HepG2 (cell line): Measurements from ENCODE around the gene MAPKAPK3. TPM values are rescaled to one million over a fixed set of nuclear protein-coding genes. Genes with fewer than 3 reads are reported as not detected.
A peak's percentile ranks its signal among the peaks of the same experiment; 100 is the strongest.

ENCODE experiments used
- ATAC-seq: fragments of 200-7000 bp; cut with Tn5 transposase; 3 replicates; pipeline ENCODE4 v1.9.1; 2020; ENCODE audit warnings: mild to moderate bottlenecking, moderate library complexity
- BruUV-seq: library from RNA; stranded (reverse); fragments of 400-500 nt; replicated peaks from 2 replicates; lab custom pipeline; 2021; lab: Mats Ljungman, UMichigan
- CTCF ChIA-PET: fragments of 300-600 bp; formaldehyde crosslinking; extraction: SDS; loops from one replicate; lab custom pipeline; 2021; ENCODE audit warnings: low total read pairs, inconsistent platforms, low intra/inter-chr PET ratio; lab: Yijun Ruan, JAX
- POLR2A ChIA-PET: fragments of 350-600 bp; sonication (Branson Sonifier 250); formaldehyde crosslinking; loops from one replicate; lab custom pipeline; 2020; ENCODE audit warnings: antibody characterized with exemption, inconsistent platforms; lab: Yijun Ruan, JAX
- DNase-seq: peaks from one replicate; pipeline ENCODE4 v3.0.0-alpha.2; 2015; ENCODE audit warnings: low spot score
- FAIRE-seq: peaks from 3 replicates; lab custom pipeline; 2011; peaks lifted over from hg19 to GRCh38; lab: Jason Lieb, UNC
- H2AFZ ChIP-seq: one replicate; pipeline ENCODE4 v1.6.1; 2011; ENCODE audit warnings: low read length, inconsistent platforms
- H3K27ac ChIP-seq: fragments of 300-600 bp; 3 replicates; pipeline ENCODE4 v1.8.0; 2011; ENCODE audit warnings: mixed run types, mild to moderate bottlenecking, mixed read lengths, low read length, inconsistent platforms; ENCODE audit not compliant: insufficient read depth; ENCODE audit errors: extremely low read length
- H3K27me3 ChIP-seq, 2 experiments: fragments of 200-600 bp in 1 of 2; 2 replicates in 1 of 2; 3 replicates in 1 of 2; pipeline versions ENCODE4 v1.6.0 to v1.8.0; 2011; ENCODE audit warnings: low read length in 2 of 2, mild to moderate bottlenecking in 2 of 2, moderate library complexity in 2 of 2, inconsistent platforms in 1 of 2; ENCODE audit not compliant: insufficient read depth in 2 of 2, control insufficient read depth in 1 of 2
- H3K36me3 ChIP-seq, 2 experiments: fragments of 200-600 bp in 1 of 2; replicated peaks in 1 of 2; 2 replicates in 1 of 2; 3 replicates in 1 of 2; pipeline versions ENCODE4 v1.5.1 to v1.8.0; 2011; ENCODE audit warnings: low read length in 2 of 2, inconsistent platforms in 1 of 2; ENCODE audit not compliant: insufficient read depth in 2 of 2, control insufficient read depth in 1 of 2
- H3K4me1 ChIP-seq: 2 replicates; pipeline ENCODE4 v1.5.1; 2012; ENCODE audit warnings: low read length, inconsistent platforms; ENCODE audit not compliant: insufficient read depth
- H3K4me2 ChIP-seq: 2 replicates; pipeline ENCODE4 v1.6.0; 2011; ENCODE audit warnings: low read depth, low read length, inconsistent platforms
- H3K4me3 ChIP-seq, 3 experiments: fragments of 200-600 bp in 1 of 3; sonication (generic), shearing (Covaris generic) in 1 of 3; replicated peaks in 1 of 3; 2 replicates each; pipeline ENCODE4 v1.5.1; 2011 to 2016; ENCODE audit warnings: low read length in 3 of 3, inconsistent platforms in 2 of 3, low read depth in 2 of 3, mild to moderate bottlenecking in 2 of 3, control low read depth in 1 of 3, mixed read lengths in 1 of 3; ENCODE audit not compliant: insufficient read depth in 1 of 3
- H3K79me2 ChIP-seq: one replicate; pipeline ENCODE4 v1.6.1; 2011; ENCODE audit warnings: low read length, inconsistent platforms; ENCODE audit not compliant: insufficient read depth
- H3K9ac ChIP-seq: 2 replicates; pipeline ENCODE4 v1.6.0; 2011; ENCODE audit warnings: mild to moderate bottlenecking, low read depth, low read length, inconsistent platforms; ENCODE audit not compliant: insufficient read depth
- H3K9me3 ChIP-seq: 2 replicates; pipeline ENCODE4 v1.5.1; 2012; ENCODE audit warnings: mild to moderate bottlenecking, low read length
- H4K20me1 ChIP-seq: 2 replicates; pipeline ENCODE4 v1.6.0; 2011; ENCODE audit warnings: inconsistent platforms, mild to moderate bottlenecking, low read length, moderate library complexity; ENCODE audit not compliant: insufficient read depth
- SIX1 ChIP-seq: sonication (generic); formaldehyde crosslinking; IDR thresholded peaks from 2 replicates; pipeline ENCODE4 v1.4.0; 2020; ENCODE audit warnings: missing genetic modification reagents, borderline replicate concordance
- STAG1 ChIP-seq: sonication (generic); formaldehyde crosslinking; IDR thresholded peaks from 2 replicates; pipeline ENCODE4 v1.4.0; 2020; ENCODE audit warnings: missing genetic modification reagents
- ZNF263 ChIP-seq: sonication (generic); formaldehyde crosslinking; IDR thresholded peaks from 2 replicates; pipeline ENCODE4 v1.4.0; 2020; ENCODE audit warnings: missing genetic modification reagents
- ZNF687 ChIP-seq: sonication (generic); formaldehyde crosslinking; IDR thresholded peaks from 2 replicates; pipeline ENCODE4 v1.5.1; 2020; ENCODE audit warnings: mild to moderate bottlenecking, missing genetic modification reagents, moderate library complexity
- WGBS: methylation state at CpG from one replicate; pipeline ENCODE4 v1.1.6; 2017; ENCODE audit warnings: low lambda C conversion rate; 5-methylcytosine and 5-hydroxymethylcytosine counted together
- in situ Hi-C: cut with HindIII; loops from 2 replicates; pipeline ENCODE4 v1.10.0; 2017; ENCODE audit warnings: low pct_unique_long_range_greater_than_20kb; ENCODE audit not compliant: extremely low pct_ligation_motif_present
- intact Hi-C: fragments of 100-400 bp; cut with micrococcal nuclease; formaldehyde crosslinking; loops from one replicate; pipeline ENCODE4 v1.10.0; 2022; ENCODE audit not compliant: unreplicated experiment
- polyA plus RNA-seq, 8 experiments: library from polyadenylated mRNA; depleted of rRNA in 3 of 8; stranded (reverse) in 7 of 8; unstranded in 1 of 8; fragments of >200 nt; fragmentation: Illumina TruSeq in 4 of 8; extraction: Trizol in 4 of 8; gene quantifications; 2 replicates each; pipeline versions ENCODE4 v1.2.1 to v1.2.3, GENCODE V29; 2011 to 2016; ENCODE audit warnings: low read depth in 4 of 8, missing spikeins in 1 of 8, mixed read lengths in 1 of 8; ENCODE audit not compliant: insufficient read depth in 1 of 8
- total RNA-seq, 5 experiments: library from RNA; depleted of rRNA; stranded (reverse); fragments of >200 nt; fragmentation: Illumina TruSeq; extraction: Trizol; gene quantifications; 2 replicates each; pipeline ENCODE4 v1.2.3, GENCODE V29; 2016; ENCODE audit warnings: low read depth in 1 of 5
- TF ChIP-seq, protein P1 (sequence below): sonication (generic); formaldehyde crosslinking; IDR thresholded peaks from 2 replicates; pipeline ENCODE4 v1.5.0; 2020; ENCODE audit warnings: mild to moderate bottlenecking, missing genetic modification reagents, moderate library complexity

MAPKAPK3 gene
- total and polyA plus RNA-seq, 2 of the 13 experiments (the other 11 are each of a cell fraction or from before 2014, with no cell fraction given): 39.9 to 41.2 TPM

GRCh38 chr3:50627407-50628051 is 10.6 kb downstream of the MAPKAPK3 start:
- Histone ChIP-seq H3K27me3 (no peaks in the 10 kb centered on the region), H4K20me1 (no peaks in the 10 kb centered on the region), H3K79me2 (no peaks in the 10 kb centered on the region), H3K4me1 (peaks cover 16% of the 10 kb centered on the region), H3K27ac (no peak overlapping the region), H2AFZ (no peak overlapping the region), H3K4me2 (no peak overlapping the region), H3K36me3 (peaks cover 3 to 15% of the 10 kb centered on the region in 2 experiments; a peak in 2 of 5 replicates), H3K9ac (no peak overlapping the region), H3K9me3 (no peaks in the 10 kb centered on the region), H3K4me3 (no peak overlapping the region)
- intact Hi-C loops: no loop called here
- ATAC-seq (peak; percentile 64), DNase-seq (no peak), FAIRE-seq (no peak)
- POLR2A ChIA-PET: no interaction called here
- WGBS: 70% methylated on average over 4 of the region's 6 CpGs
- TF ChIP-seq ZNF687 (CRISPR knock-in tag) (0 out of 2 replicates have a peak, but pooled peaks have one; percentile 13), SIX1 (CRISPR knock-in tag) (no peak), ZNF263 (CRISPR knock-in tag) (peak; percentile 88), STAG1 (CRISPR knock-in tag) (peak; percentile 12; the same call in 1 of the 2 replicates)
- TF ChIP-seq, protein P1, sequence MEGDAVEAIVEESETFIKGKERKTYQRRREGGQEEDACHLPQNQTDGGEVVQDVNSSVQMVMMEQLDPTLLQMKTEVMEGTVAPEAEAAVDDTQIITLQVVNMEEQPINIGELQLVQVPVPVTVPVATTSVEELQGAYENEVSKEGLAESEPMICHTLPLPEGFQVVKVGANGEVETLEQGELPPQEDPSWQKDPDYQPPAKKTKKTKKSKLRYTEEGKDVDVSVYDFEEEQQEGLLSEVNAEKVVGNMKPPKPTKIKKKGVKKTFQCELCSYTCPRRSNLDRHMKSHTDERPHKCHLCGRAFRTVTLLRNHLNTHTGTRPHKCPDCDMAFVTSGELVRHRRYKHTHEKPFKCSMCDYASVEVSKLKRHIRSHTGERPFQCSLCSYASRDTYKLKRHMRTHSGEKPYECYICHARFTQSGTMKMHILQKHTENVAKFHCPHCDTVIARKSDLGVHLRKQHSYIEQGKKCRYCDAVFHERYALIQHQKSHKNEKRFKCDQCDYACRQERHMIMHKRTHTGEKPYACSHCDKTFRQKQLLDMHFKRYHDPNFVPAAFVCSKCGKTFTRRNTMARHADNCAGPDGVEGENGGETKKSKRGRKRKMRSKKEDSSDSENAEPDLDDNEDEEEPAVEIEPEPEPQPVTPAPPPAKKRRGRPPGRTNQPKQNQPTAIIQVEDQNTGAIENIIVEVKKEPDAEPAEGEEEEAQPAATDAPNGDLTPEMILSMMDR (CRISPR knock-in tag): peak; percentile 49
- CTCF ChIA-PET: no interaction called here
- in situ Hi-C loops: no loop called here
- BruUV-seq: no TSS peak
